ENCODE data around the gene RAB18. TPM values are rescaled to one million over a fixed set of nuclear protein-coding genes. Genes with fewer than 3 reads are reported as not detected.
A peak's percentile ranks its signal among the peaks of the same experiment; 100 is the strongest.

RAB18 gene
- total and polyA plus RNA-seq, 10 donors: 21.2 to 104 (median 52.2) TPM

DNA sequence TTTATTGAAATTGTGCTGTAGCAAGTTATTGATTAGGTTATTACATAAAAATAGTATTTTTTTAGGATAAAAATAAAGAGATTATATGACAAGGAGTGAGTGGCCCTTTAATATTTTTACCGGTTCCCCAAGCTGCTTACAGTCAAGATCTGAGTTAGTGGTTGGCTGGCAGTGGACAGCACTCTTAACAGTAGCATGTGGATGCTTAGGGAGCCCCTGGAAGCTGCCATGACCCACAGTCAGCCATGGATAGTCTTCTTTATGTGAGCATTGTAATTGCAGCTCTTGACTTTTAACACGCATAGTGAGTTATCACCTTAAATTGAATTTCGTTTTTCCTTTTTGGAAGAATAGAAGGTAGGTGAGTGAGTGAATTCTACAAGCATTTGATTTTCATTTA is 22.1 kb downstream of the RAB18 start:
- peak overlapping the region in 4 of 8 donors; percentile 8 to 33 (median 31) for H3K27ac ChIP-seq
- no peaks in the 10 kb centered on the region for H3K9me3 ChIP-seq
- no peak for DNase-seq
- H3K27me3 ChIP-seq (replicated peaks in 1 of 7): no peaks in the 10 kb centered on the region
- H3K36me3 ChIP-seq: peaks cover 0 to 10% (median 0%) of the 10 kb centered on the region in 6 donors
- intact Hi-C loops (cut with DNase I; ENCODE audit: low total_unique reads): no loop called here
- no peak for TF ChIP-seq POLR2A (IDR thresholded peaks at IDR 0.05)
- no peak for TF ChIP-seq POLR2AphosphoS5 (IDR thresholded peaks at IDR 0.05)
- TF ChIP-seq, protein P1, sequence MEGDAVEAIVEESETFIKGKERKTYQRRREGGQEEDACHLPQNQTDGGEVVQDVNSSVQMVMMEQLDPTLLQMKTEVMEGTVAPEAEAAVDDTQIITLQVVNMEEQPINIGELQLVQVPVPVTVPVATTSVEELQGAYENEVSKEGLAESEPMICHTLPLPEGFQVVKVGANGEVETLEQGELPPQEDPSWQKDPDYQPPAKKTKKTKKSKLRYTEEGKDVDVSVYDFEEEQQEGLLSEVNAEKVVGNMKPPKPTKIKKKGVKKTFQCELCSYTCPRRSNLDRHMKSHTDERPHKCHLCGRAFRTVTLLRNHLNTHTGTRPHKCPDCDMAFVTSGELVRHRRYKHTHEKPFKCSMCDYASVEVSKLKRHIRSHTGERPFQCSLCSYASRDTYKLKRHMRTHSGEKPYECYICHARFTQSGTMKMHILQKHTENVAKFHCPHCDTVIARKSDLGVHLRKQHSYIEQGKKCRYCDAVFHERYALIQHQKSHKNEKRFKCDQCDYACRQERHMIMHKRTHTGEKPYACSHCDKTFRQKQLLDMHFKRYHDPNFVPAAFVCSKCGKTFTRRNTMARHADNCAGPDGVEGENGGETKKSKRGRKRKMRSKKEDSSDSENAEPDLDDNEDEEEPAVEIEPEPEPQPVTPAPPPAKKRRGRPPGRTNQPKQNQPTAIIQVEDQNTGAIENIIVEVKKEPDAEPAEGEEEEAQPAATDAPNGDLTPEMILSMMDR (IDR thresholded peaks at IDR 0.05 in 8 of 11, conservative IDR thresholded peaks at IDR 0.05 in 3 of 11): no peak
- 80 to 86% (median 84%) methylated on average over 3 of the region's 3 CpGs for WGBS, 5 donors
- no peak overlapping the region for H3K4me3 ChIP-seq
- H3K4me1 ChIP-seq: peaks cover 7 to 100% (median 44%) of the 10 kb centered on the region in 6 donors

- peak overlapping the region in 5 of 8 donors; percentile 5 to 74 (median 56) for H3K27ac ChIP-seq
- intact Hi-C loops (cut with DNase I; ENCODE audit: low total_unique reads): no loop called here
- H3K27me3 ChIP-seq (replicated peaks in 1 of 7): no peaks in the 10 kb centered on the region
- peaks cover 7 to 93% (median 41%) of the 10 kb centered on the region in 6 donors for H3K4me1 ChIP-seq
- 73 to 90% (median 79%) methylated on average over 6 of the region's 6 CpGs for WGBS, 5 donors
- peaks cover 0 to 10% (median 0%) of the 10 kb centered on the region in 6 donors for H3K36me3 ChIP-seq
- no peaks in the 10 kb centered on the region for H3K9me3 ChIP-seq
- H3K4me3 ChIP-seq: no peak overlapping the region
- no peak for DNase-seq
- no peak for TF ChIP-seq POLR2A (IDR thresholded peaks at IDR 0.05)
- TF ChIP-seq POLR2AphosphoS5 (IDR thresholded peaks at IDR 0.05): no peak
- TF ChIP-seq, protein P1 (IDR thresholded peaks at IDR 0.05 in 8 of 11, conservative IDR thresholded peaks at IDR 0.05 in 3 of 11): no peak
Observed at GRCh38 chr10:27527666-27528295, 23.7 kb downstream of the RAB18 start.

- peak overlapping the region in 7 of 8 donors; percentile 20 to 74 (median 58) for H3K27ac ChIP-seq
- whole genome bisulfite sequencing, 5 donors: 88 to 92% (median 91%) methylated on average over 3 of the region's 3 CpGs
- intact Hi-C loops (cut with DNase I; ENCODE audit: low total_unique reads): no loop called here
Observed at GRCh38 chr10:27529010-27529783, 25.1 kb downstream of the RAB18 start.

More at GRCh38 chr10:27529010-27529783, 25.1 kb downstream of the RAB18 start:
- Histone ChIP-seq H3K4me1 (peaks cover 7 to 79% (median 38%) of the 10 kb centered on the region in 6 donors), H3K4me3 (no peak overlapping the region), H3K9me3 (no peaks in the 10 kb centered on the region), H3K27me3 (replicated peaks in 1 of 7) (no peaks in the 10 kb centered on the region), H3K36me3 (peaks cover 0 to 18% (median 7%) of the 10 kb centered on the region in 6 donors)
- no peak for TF ChIP-seq POLR2A (IDR thresholded peaks at IDR 0.05)
- TF ChIP-seq, protein P1 (IDR thresholded peaks at IDR 0.05 in 8 of 11, conservative IDR thresholded peaks at IDR 0.05 in 3 of 11): no peak
- TF ChIP-seq POLR2AphosphoS5 (IDR thresholded peaks at IDR 0.05): no peak
- no peak for DNase-seq

All from spleen (tissue), 11 donors.